Measurements from ENCODE around the gene SHANK3. TPM values are rescaled to one million over a fixed set of nuclear protein-coding genes. Genes with fewer than 3 reads are reported as not detected.

The SHANK3 gene
- total and polyA plus RNA-seq, 2 experiments from 2014 or later, result 0.52 to 4.9 TPM

DNA sequence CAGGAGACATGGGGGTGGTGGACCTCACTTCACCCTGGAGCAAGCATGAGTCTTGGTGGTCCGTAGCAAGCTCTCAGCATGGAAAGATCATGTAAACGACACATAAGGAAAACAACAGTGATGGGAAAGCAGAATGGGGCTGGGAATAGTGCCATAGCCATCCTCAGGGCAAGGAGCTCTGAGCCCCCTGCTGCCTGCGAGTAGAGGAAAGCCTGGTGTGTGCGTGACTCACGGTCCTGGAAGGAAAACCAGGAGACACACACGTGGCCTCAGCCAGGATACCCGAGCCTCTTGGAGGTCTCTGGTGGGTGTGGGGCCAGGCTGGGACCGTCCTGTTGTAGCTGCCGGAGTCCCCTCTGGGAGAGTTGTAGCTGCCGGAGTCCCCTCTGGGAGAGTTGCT, 12.4 kb downstream of the SHANK3 start:
- ATAC-seq (no peak), DNase-seq (ENCODE audit: low spot score) (no peak)
- no peak overlapping the region for H3K27ac Mint-ChIP-seq
- peaks cover 26% of the 10 kb centered on the region for H3K9me3 Mint-ChIP-seq
- H2AFZ ChIP-seq, result no peak overlapping the region
- no peaks in the 10 kb centered on the region for H3K79me2 ChIP-seq (replicated peaks; ENCODE audit: insufficient read depth)
- no peaks in the 10 kb centered on the region for H3K4me1 ChIP-seq (ENCODE audit: insufficient read depth)
- no peak overlapping the region for H3K4me3 ChIP-seq
- peaks cover 22% of the 10 kb centered on the region for H3K27me3 Mint-ChIP-seq (ENCODE audit: insufficient read depth, low read depth, poor library complexity)
- no peak overlapping the region for H3K4me2 ChIP-seq
- no peaks in the 10 kb centered on the region for H3F3A ChIP-seq (replicated peaks; ENCODE audit: low read depth)
- no peaks in the 10 kb centered on the region for H3K9me2 ChIP-seq (ENCODE audit: insufficient read depth)
- H3K4me3 Mint-ChIP-seq, result no peak overlapping the region
- H3K27me3 ChIP-seq (ENCODE audit: insufficient read depth), result no peaks in the 10 kb centered on the region
- peaks cover 22% of the 10 kb centered on the region for H3K36me3 Mint-ChIP-seq (ENCODE audit: low read depth)
- H3K36me3 ChIP-seq (ENCODE audit: insufficient read depth), result 0 out of 2 replicates have a peak, but pooled peaks cover 2% of the 10 kb centered on the region
- no peaks in the 10 kb centered on the region for H4K20me1 ChIP-seq (replicated peaks; ENCODE audit: insufficient read depth)
- TF ChIP-seq ZNF114 (CRISPR knock-in tag; IDR thresholded peaks at IDR 0.05) (no peak), CREB1 (CRISPR knock-in tag; IDR thresholded peaks at IDR 0.05; ENCODE audit: low read depth) (no peak), ZNF462 (CRISPR knock-in tag; IDR thresholded peaks at IDR 0.05) (no peak), STAT1 (IDR thresholded peaks at IDR 0.05; ENCODE audit: unreplicated experiment) (no peak)
- no peak overlapping the region for H3K27ac ChIP-seq (ENCODE audit: low read depth)
- no peaks in the 10 kb centered on the region; the same call in 2 of the 3 replicates for H3K4me1 Mint-ChIP-seq

DNA sequence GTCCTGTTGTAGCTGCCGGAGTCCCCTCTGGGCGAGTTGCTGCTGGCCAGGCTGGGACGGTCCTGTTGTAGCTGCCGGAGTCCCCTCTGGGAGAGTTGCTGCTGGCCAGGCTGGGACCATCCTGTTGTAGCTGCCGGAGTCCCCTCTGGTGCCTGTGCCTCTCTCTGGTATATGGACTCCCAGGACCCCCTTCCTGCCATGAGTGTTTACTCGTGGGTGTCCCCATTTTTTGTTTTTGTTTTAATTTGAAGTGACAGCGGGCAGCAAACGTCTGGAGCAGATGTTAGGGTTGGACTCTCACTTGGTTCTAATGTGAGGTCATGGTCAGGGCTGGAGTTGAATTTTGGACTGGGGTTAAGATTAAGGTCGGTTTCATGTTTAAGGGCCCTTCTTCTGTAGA, 14.2 kb downstream of the SHANK3 start:
- ATAC-seq (no peak), DNase-seq (ENCODE audit: low spot score) (no peak)
- Histone ChIP-seq H3K4me2 (no peak overlapping the region), H4K20me1 (replicated peaks; ENCODE audit: insufficient read depth) (no peaks in the 10 kb centered on the region), H3K27me3 (ENCODE audit: insufficient read depth) (no peaks in the 10 kb centered on the region), H3K36me3 (ENCODE audit: insufficient read depth) (0 out of 2 replicates have a peak, but pooled peaks cover 3% of the 10 kb centered on the region), H3F3A (replicated peaks; ENCODE audit: low read depth) (no peaks in the 10 kb centered on the region), H3K9me2 (ENCODE audit: insufficient read depth) (no peaks in the 10 kb centered on the region), H3K4me3 (no peak overlapping the region), H3K27ac (ENCODE audit: low read depth) (no peak overlapping the region), H3K79me2 (replicated peaks; ENCODE audit: insufficient read depth) (no peaks in the 10 kb centered on the region), H2AFZ (no peak overlapping the region), H3K4me1 (ENCODE audit: insufficient read depth) (no peaks in the 10 kb centered on the region)
- Mint-ChIP-seq H3K4me3 (no peak overlapping the region), H3K27ac (no peak overlapping the region), H3K27me3 (ENCODE audit: insufficient read depth, low read depth, poor library complexity) (peaks cover 22% of the 10 kb centered on the region), H3K36me3 (ENCODE audit: low read depth) (peaks cover 16% of the 10 kb centered on the region), H3K9me3 (peaks cover 21% of the 10 kb centered on the region), H3K4me1 (peaks cover 2% of the 10 kb centered on the region)
- TF ChIP-seq ZNF114 (CRISPR knock-in tag; IDR thresholded peaks at IDR 0.05), result no peak
- TF ChIP-seq, protein P1, sequence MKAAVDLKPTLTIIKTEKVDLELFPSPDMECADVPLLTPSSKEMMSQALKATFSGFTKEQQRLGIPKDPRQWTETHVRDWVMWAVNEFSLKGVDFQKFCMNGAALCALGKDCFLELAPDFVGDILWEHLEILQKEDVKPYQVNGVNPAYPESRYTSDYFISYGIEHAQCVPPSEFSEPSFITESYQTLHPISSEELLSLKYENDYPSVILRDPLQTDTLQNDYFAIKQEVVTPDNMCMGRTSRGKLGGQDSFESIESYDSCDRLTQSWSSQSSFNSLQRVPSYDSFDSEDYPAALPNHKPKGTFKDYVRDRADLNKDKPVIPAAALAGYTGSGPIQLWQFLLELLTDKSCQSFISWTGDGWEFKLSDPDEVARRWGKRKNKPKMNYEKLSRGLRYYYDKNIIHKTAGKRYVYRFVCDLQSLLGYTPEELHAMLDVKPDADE (IDR thresholded peaks at IDR 0.05), result no peak
- no peak for TF ChIP-seq CREB1 (CRISPR knock-in tag; IDR thresholded peaks at IDR 0.05; ENCODE audit: low read depth)
- TF ChIP-seq STAT1 (IDR thresholded peaks at IDR 0.05; ENCODE audit: unreplicated experiment), result no peak
- TF ChIP-seq NANOG (IDR thresholded peaks at IDR 0.05; ENCODE audit: borderline replicate concordance), result no peak
- TF ChIP-seq POLR2AphosphoS5 (IDR thresholded peaks at IDR 0.05; ENCODE audit: low read depth), result no peak
